Gastrocnemius medialis (tissue), 4 donors: Measurements from ENCODE around the gene GNAS-AS1. TPM values are rescaled to one million over a fixed set of nuclear protein-coding genes. Genes with fewer than 3 reads are reported as not detected.

Source experiments
- ATAC-seq, 2 donors: fragments of 150-250 bp; one replicate each; pipeline ENCODE4 v1.9.1; 2016
- DNase-seq, 2 donors: peaks; one replicate each; pipeline ENCODE4 v3.0.0-alpha.2; 2019
- H3K27ac ChIP-seq, 4 donors: fragments of 200-600 bp; sonication (generic); 1 replicate in 1 of 4; 2 replicates in 3 of 4; pipeline ENCODE4 v1.5.1; 2016 to 2018; ENCODE audit warnings: mild to moderate bottlenecking in 2 of 4, moderate library complexity in 1 of 4
- H3K27me3 ChIP-seq, 3 donors: fragments of 200-600 bp; sonication (generic) in 2 of 3; 1 replicate in 1 of 3; 2 replicates in 2 of 3; pipeline versions ENCODE4 v1.5.1 to v1.6.0; 2016 to 2019; ENCODE audit warnings: mild to moderate bottlenecking in 1 of 3, moderate library complexity in 1 of 3
- H3K36me3 ChIP-seq, 2 donors: fragments of 200-600 bp; sonication (generic) in 1 of 2; one replicate each; pipeline ENCODE4 v1.5.1; 2017 to 2018
- H3K4me1 ChIP-seq, 2 donors: fragments of 200-600 bp; sonication (generic) in 1 of 2; one replicate each; pipeline ENCODE4 v1.5.1; 2016 to 2017; ENCODE audit warnings: mild to moderate bottlenecking in 2 of 2
- H3K4me3 ChIP-seq, 4 donors: fragments of 200-600 bp; sonication (generic) in 3 of 4; 1 replicate in 1 of 4; 2 replicates in 3 of 4; pipeline ENCODE4 v1.5.1; 2016 to 2019; ENCODE audit warnings: mild to moderate bottlenecking in 2 of 4
- H3K9me3 ChIP-seq, 3 donors: fragments of 200-600 bp; sonication (generic) in 2 of 3; 1 replicate in 1 of 3; 2 replicates in 2 of 3; pipeline ENCODE4 v1.5.1; 2016 to 2019
- CTCF ChIP-seq, 5 experiments: fragments of 450-650 bp in 3 of 5; fragments of 200-600 bp in 2 of 5; sonication (generic) in 2 of 5; IDR thresholded peaks in 4 of 5; conservative IDR thresholded peaks in 1 of 5; 1 replicate in 4 of 5; 2 replicates in 1 of 5; pipeline ENCODE4 v1.5.1; 2016 to 2019; ENCODE audit warnings: antibody characterized with exemption in 5 of 5, mild to moderate bottlenecking in 3 of 5, moderate library complexity in 3 of 5
- POLR2A ChIP-seq, 2 donors: fragments of 450-650 bp; IDR thresholded peaks; one replicate each; pipeline ENCODE4 v1.6.1; 2017; ENCODE audit warnings: antibody characterized with exemption in 2 of 2, mild to moderate bottlenecking in 2 of 2, moderate library complexity in 2 of 2
- in situ Hi-C, 4 donors: fragments of 200-750 bp; cut with MboI; loops; one replicate each; pipeline versions ENCODE4 v1.15.0 to v1.8.0; 2017; ENCODE audit warnings: low sequenced_read_pairs in 4 of 4
- intact Hi-C: fragments of 100-400 bp; cut with DNase I; formaldehyde crosslinking; loops from one replicate; pipeline ENCODE4 v1.15.1; 2023; ENCODE audit warnings: low total_unique reads
- total RNA-seq, 4 donors: library from RNA; depleted of rRNA; stranded (reverse); fragments of >200 nt; gene quantifications; one replicate each; pipeline versions ENCODE4 v1.1.0 to v1.2.3, GENCODE V29; 2016

Gene GNAS-AS1
- total RNA-seq, 4 donors from 2014 or later = not detected

GRCh38 chr20:58818586-58819285, 32.0 kb downstream of the GNAS-AS1 start:
- H3K9me3 ChIP-seq = no peaks in the 10 kb centered on the region
- ATAC-seq (no peak), DNase-seq (no peak)
- in situ Hi-C loops = no loop called here
- no peak for TF ChIP-seq POLR2A (IDR thresholded peaks at IDR 0.05)
- TF ChIP-seq CTCF (IDR thresholded peaks at IDR 0.05 in 4 of 5, conservative IDR thresholded peaks at IDR 0.05 in 1 of 5) = no peak
- intact Hi-C loops = no loop called here
- H3K27me3 ChIP-seq = no peaks in the 10 kb centered on the region
- no peak overlapping the region for H3K4me3 ChIP-seq
- no peaks in the 10 kb centered on the region for H3K36me3 ChIP-seq
- peaks cover 0 to 8% of the 10 kb centered on the region in 2 donors for H3K4me1 ChIP-seq
- H3K27ac ChIP-seq = no peak overlapping the region

- DNase-seq = no peak
- H3K27ac ChIP-seq = no peak overlapping the region
- no peaks in the 10 kb centered on the region for H3K27me3 ChIP-seq
Observed at GRCh38 chr20:58817748-58818147, 33.0 kb downstream of the GNAS-AS1 start.

GRCh38 chr20:58816957-58817651, 33.6 kb downstream of the GNAS-AS1 start:
- no peaks in the 10 kb centered on the region for H3K4me1 ChIP-seq
- DNase-seq = no peak
- no peaks in the 10 kb centered on the region for H3K36me3 ChIP-seq
- H3K4me3 ChIP-seq = no peak overlapping the region
- H3K27ac ChIP-seq = no peak overlapping the region
- intact Hi-C loops (no loop called here), in situ Hi-C loops (no loop called here)
- TF ChIP-seq POLR2A (IDR thresholded peaks at IDR 0.05) (no peak), CTCF (IDR thresholded peaks at IDR 0.05 in 4 of 5, conservative IDR thresholded peaks at IDR 0.05 in 1 of 5) (no peak)
- no peaks in the 10 kb centered on the region for H3K27me3 ChIP-seq
- ATAC-seq = no peak
- H3K9me3 ChIP-seq = no peaks in the 10 kb centered on the region

More at GRCh38 chr20:58817748-58818147, 33.0 kb downstream of the GNAS-AS1 start:
- TF ChIP-seq CTCF (IDR thresholded peaks at IDR 0.05 in 4 of 5, conservative IDR thresholded peaks at IDR 0.05 in 1 of 5) (no peak), POLR2A (IDR thresholded peaks at IDR 0.05) (no peak)
- Histone ChIP-seq H3K9me3 (no peaks in the 10 kb centered on the region), H3K4me3 (no peak overlapping the region), H3K36me3 (no peaks in the 10 kb centered on the region), H3K4me1 (peaks cover 0 to 3% of the 10 kb centered on the region in 2 donors)
- intact Hi-C loops = no loop called here
- ATAC-seq = no peak
- in situ Hi-C loops = no loop called here

- no peaks in the 10 kb centered on the region for H3K9me3 ChIP-seq
- DNase-seq (no peak), ATAC-seq (no peak)
- H3K27me3 ChIP-seq = peaks cover 0 to under 1% (median 0%) of the 10 kb centered on the region in 3 donors
- no peak overlapping the region for H3K4me3 ChIP-seq
- in situ Hi-C loops = no loop called here
- no peak for TF ChIP-seq POLR2A (IDR thresholded peaks at IDR 0.05)
- no peak for TF ChIP-seq CTCF (IDR thresholded peaks at IDR 0.05 in 4 of 5, conservative IDR thresholded peaks at IDR 0.05 in 1 of 5)
- H3K4me1 ChIP-seq = no peaks in the 10 kb centered on the region
- intact Hi-C loops = no loop called here
- no peaks in the 10 kb centered on the region for H3K36me3 ChIP-seq
- H3K27ac ChIP-seq = no peak overlapping the region
Observed at GRCh38 chr20:58816051-58816450, 34.7 kb downstream of the GNAS-AS1 start.
